CD14-positive monocyte (primary cell): Measurements from ENCODE around the gene LRRC4. TPM values are rescaled to one million over a fixed set of nuclear protein-coding genes. Genes with fewer than 3 reads are reported as not detected.
A peak's percentile ranks its signal among the peaks of the same experiment; 100 is the strongest.

ENCODE experiments used
- DNase-seq, 3 donors: peaks; one replicate each; pipeline ENCODE4 v3.0.0-alpha.2; 2011 to 2022
- H2AFZ ChIP-seq: 2 replicates; pipeline ENCODE4 v1.6.0; 2012; ENCODE audit warnings: mild to moderate bottlenecking, low read depth, low read length, inconsistent platforms; ENCODE audit not compliant: insufficient read depth, poor library complexity, severe bottlenecking
- H3K27ac ChIP-seq, 2 donors: 1 replicate in 1 of 2; 2 replicates in 1 of 2; pipeline ENCODE4 v1.5.1; 2012 to 2013; ENCODE audit warnings: low read length in 2 of 2, control low read depth in 1 of 2, inconsistent platforms in 1 of 2, low read depth in 1 of 2, mild to moderate bottlenecking in 1 of 2
- H3K27me3 ChIP-seq, 2 donors: one replicate each; pipeline versions ENCODE4 v1.6.0 to v1.6.1; 2011 to 2013; ENCODE audit warnings: low read length in 2 of 2; ENCODE audit not compliant: control insufficient read depth in 2 of 2, insufficient read depth in 2 of 2
- H3K36me3 ChIP-seq, 2 donors: replicated peaks in 1 of 2; 1 replicate in 1 of 2; 2 replicates in 1 of 2; pipeline versions ENCODE4 v1.5.1 to v1.6.1; 2012 to 2013; ENCODE audit warnings: low read length in 2 of 2, control low read depth in 1 of 2, inconsistent platforms in 1 of 2, mild to moderate bottlenecking in 1 of 2; ENCODE audit not compliant: insufficient read depth in 2 of 2, control insufficient read depth in 1 of 2
- H3K4me1 ChIP-seq, 2 donors: 1 replicate in 1 of 2; 2 replicates in 1 of 2; pipeline versions ENCODE4 v1.5.1 to v1.6.1; 2012 to 2013; ENCODE audit warnings: low read length in 2 of 2, control low read depth in 1 of 2, inconsistent platforms in 1 of 2, mild to moderate bottlenecking in 1 of 2, moderate library complexity in 1 of 2; ENCODE audit not compliant: insufficient read depth in 2 of 2, control insufficient read depth in 1 of 2
- H3K4me2 ChIP-seq: replicated peaks from 2 replicates; pipeline ENCODE3; 2012; ENCODE audit warnings: low read length, moderate library complexity, mild to moderate bottlenecking; ENCODE audit not compliant: poor library complexity, severe bottlenecking; ENCODE audit errors: extremely low read depth
- H3K4me3 ChIP-seq, 3 experiments: fragments of 200-600 bp in 1 of 3; sonication (generic) in 1 of 3; replicated peaks in 1 of 3; 1 replicate in 2 of 3; 2 replicates in 1 of 3; pipeline ENCODE4 v1.5.1; 2011 to 2013; ENCODE audit warnings: low read length in 3 of 3, mild to moderate bottlenecking in 3 of 3, control low read depth in 2 of 3, low read depth in 2 of 3, inconsistent platforms in 1 of 3, moderate library complexity in 1 of 3
- H3K79me2 ChIP-seq: 2 replicates; pipeline ENCODE4 v1.6.0; 2012; ENCODE audit warnings: mild to moderate bottlenecking, control low read depth, inconsistent platforms, low read length, moderate library complexity; ENCODE audit not compliant: insufficient read depth
- H3K9ac ChIP-seq: 2 replicates; pipeline ENCODE4 v1.6.0; 2017; ENCODE audit warnings: low read length, mild to moderate bottlenecking; ENCODE audit not compliant: insufficient read depth, poor library complexity, severe bottlenecking
- H3K9me3 ChIP-seq, 2 donors: replicated peaks in 1 of 2; 1 replicate in 1 of 2; 2 replicates in 1 of 2; pipeline versions ENCODE4 v1.5.1 to v1.6.1; 2012 to 2013; ENCODE audit warnings: low read length in 2 of 2, control low read depth in 1 of 2; ENCODE audit not compliant: control insufficient read depth in 1 of 2, insufficient read depth in 1 of 2
- H4K20me1 ChIP-seq: 2 replicates; pipeline ENCODE4 v1.6.0; 2012; ENCODE audit warnings: mild to moderate bottlenecking, low read length, control low read depth, moderate library complexity; ENCODE audit not compliant: insufficient read depth
- H3K27ac Mint-ChIP-seq, 7 donors: one replicate each; pipeline ENCODE4 v1.8.0; 2020; ENCODE audit warnings: mild to moderate bottlenecking in 7 of 7, mixed read lengths in 7 of 7, moderate library complexity in 6 of 7, inconsistent platforms in 2 of 7
- H3K27me3 Mint-ChIP-seq, 3 donors: one replicate each; pipeline ENCODE4 v1.8.0; 2021 to 2022; ENCODE audit warnings: low read depth in 3 of 3, mild to moderate bottlenecking in 3 of 3, mixed read lengths in 3 of 3, moderate library complexity in 3 of 3, inconsistent platforms in 1 of 3
- H3K36me3 Mint-ChIP-seq, 2 donors: one replicate each; pipeline ENCODE4 v1.8.0; 2020; ENCODE audit warnings: mixed read lengths in 2 of 2, inconsistent platforms in 1 of 2, mild to moderate bottlenecking in 1 of 2
- H3K4me1 Mint-ChIP-seq: one replicate; pipeline ENCODE4 v1.8.0; 2020; ENCODE audit warnings: mild to moderate bottlenecking, mixed read lengths
- H3K4me3 Mint-ChIP-seq, 2 donors: one replicate each; pipeline ENCODE4 v1.8.0; 2020; ENCODE audit warnings: mild to moderate bottlenecking in 2 of 2, mixed read lengths in 2 of 2, moderate library complexity in 1 of 2
- H3K9me3 Mint-ChIP-seq, 7 donors: one replicate each; pipeline ENCODE4 v1.8.0; 2020 to 2022; ENCODE audit warnings: mixed read lengths in 7 of 7, mild to moderate bottlenecking in 6 of 7, moderate library complexity in 6 of 7, inconsistent platforms in 2 of 7
- WGBS: methylation state at CpG from one replicate; pipeline ENCODE4 v1.1.5; 2013; ENCODE audit warnings: missing lambda C conversion rate; ENCODE audit not compliant: insufficient coverage; 5-methylcytosine and 5-hydroxymethylcytosine counted together
- intact Hi-C, 2 donors: fragments of 100-400 bp; cut with micrococcal nuclease; formaldehyde crosslinking; loops; one replicate each; pipeline versions ENCODE4 v1.15.0 to v1.15.1; 2023
- polyA plus RNA-seq, 3 donors: library from polyadenylated mRNA; depleted of rRNA in 1 of 3; unstranded in 2 of 3; stranded (reverse) in 1 of 3; fragments of 300-500 nt in 2 of 3; fragments of >200 nt in 1 of 3; fragmentation: Illumina TruSeq in 2 of 3; gene quantifications; 1 replicate in 2 of 3; 2 replicates in 1 of 3; pipeline ENCODE4 v1.2.3, GENCODE V29; 2012 to 2021
- TF ChIP-seq, protein P1 (sequence below): fragments of 200-600 bp; IDR thresholded peaks from one replicate; pipeline ENCODE4 v1.8.0; 2022; ENCODE audit warnings: antibody characterized with exemption, mild to moderate bottlenecking

The LRRC4 gene
- polyA plus RNA-seq, 3 donors = 0.12 to 3.3 (median 0.91) TPM

DNA sequence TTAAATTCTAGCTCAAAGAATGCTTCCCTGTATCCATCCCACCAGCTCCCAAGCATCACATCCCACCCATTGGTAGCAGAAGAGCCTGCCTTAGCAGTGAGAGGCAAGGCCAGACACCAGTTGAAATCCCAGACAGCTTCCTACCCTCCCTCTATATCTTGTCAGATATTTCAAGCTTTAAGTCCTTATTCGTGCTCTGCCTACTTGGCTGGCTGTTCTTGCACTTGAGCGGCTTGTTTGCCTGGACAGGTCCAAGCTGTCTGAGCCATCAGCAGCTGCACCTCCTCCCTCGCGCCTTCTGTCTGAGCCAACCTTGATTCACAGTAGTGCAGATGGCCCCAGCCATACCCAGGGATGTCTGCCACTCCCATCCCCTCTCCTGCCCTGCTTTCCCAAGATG, 16.4 kb downstream of the LRRC4 start:
- Histone ChIP-seq H4K20me1 (peaks cover 70% of the 10 kb centered on the region), H3K4me2 (no peak overlapping the region)
- H3K36me3 Mint-ChIP-seq = peaks cover 46 to 79% of the 10 kb centered on the region in 2 donors

DNA sequence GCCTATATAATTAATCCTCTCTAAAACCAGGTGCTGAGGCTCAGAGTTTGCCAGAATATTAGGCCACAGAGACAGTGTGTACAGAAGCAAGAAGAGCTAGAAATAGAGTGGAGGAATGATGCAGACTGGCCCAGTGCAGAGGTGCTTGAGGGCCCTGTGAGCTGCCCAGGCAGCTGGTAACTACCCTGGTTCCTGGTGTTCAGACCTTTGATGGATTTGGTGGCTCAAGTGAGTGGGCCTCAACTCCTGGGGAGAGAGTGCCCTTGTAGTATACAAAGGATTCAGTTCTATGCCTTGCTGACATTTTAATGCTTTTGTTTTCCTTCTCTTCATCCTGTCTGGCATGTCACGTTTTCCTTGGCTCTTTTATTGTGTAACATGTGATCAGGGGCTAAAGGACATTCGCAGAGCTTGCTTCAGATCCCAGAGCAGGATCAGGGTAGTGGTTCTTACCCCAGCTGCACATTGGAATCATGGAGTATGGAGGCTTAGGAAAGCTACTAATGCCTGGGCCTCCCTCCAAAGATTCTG, 20.0 kb downstream of the LRRC4 start:
- DNase-seq = no peak
- Histone ChIP-seq H4K20me1 (peaks cover 55% of the 10 kb centered on the region), H3K4me1 (no peaks in the 10 kb centered on the region), H2AFZ (no peak overlapping the region), H3K4me3 (no peak overlapping the region), H3K27ac (no peak overlapping the region), H3K9me3 (no peaks in the 10 kb centered on the region), H3K27me3 (no peaks in the 10 kb centered on the region), H3K36me3 (peaks cover 27 to 92% of the 10 kb centered on the region in 2 donors), H3K79me2 (no peaks in the 10 kb centered on the region), H3K4me2 (no peak overlapping the region), H3K9ac (no peak overlapping the region)
- Mint-ChIP-seq H3K27me3 (peaks cover 0 to 2% (median 0%) of the 10 kb centered on the region in 3 donors), H3K9me3 (no peaks in the 10 kb centered on the region), H3K36me3 (peaks cover 56 to 76% of the 10 kb centered on the region in 2 donors), H3K4me1 (peaks cover 5% of the 10 kb centered on the region), H3K4me3 (no peak overlapping the region), H3K27ac (peak overlapping the region in 2 of 7 donors; percentile 22 to 57)
- intact Hi-C loops = no loop called here
- TF ChIP-seq, protein P1, sequence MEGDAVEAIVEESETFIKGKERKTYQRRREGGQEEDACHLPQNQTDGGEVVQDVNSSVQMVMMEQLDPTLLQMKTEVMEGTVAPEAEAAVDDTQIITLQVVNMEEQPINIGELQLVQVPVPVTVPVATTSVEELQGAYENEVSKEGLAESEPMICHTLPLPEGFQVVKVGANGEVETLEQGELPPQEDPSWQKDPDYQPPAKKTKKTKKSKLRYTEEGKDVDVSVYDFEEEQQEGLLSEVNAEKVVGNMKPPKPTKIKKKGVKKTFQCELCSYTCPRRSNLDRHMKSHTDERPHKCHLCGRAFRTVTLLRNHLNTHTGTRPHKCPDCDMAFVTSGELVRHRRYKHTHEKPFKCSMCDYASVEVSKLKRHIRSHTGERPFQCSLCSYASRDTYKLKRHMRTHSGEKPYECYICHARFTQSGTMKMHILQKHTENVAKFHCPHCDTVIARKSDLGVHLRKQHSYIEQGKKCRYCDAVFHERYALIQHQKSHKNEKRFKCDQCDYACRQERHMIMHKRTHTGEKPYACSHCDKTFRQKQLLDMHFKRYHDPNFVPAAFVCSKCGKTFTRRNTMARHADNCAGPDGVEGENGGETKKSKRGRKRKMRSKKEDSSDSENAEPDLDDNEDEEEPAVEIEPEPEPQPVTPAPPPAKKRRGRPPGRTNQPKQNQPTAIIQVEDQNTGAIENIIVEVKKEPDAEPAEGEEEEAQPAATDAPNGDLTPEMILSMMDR = no peak
- no CpG with 5 or more reads among the region's 2 CpGs for WGBS

More for the DNA sequence above, 16.4 kb downstream of the LRRC4 start:
- no peak for DNase-seq
- H3K9me3 ChIP-seq = no peaks in the 10 kb centered on the region
- peaks cover 20% of the 10 kb centered on the region for H3K4me1 Mint-ChIP-seq
- WGBS = 100% methylated on average over 2 of the region's 4 CpGs
- no peak overlapping the region for H3K27ac ChIP-seq
- H3K27me3 ChIP-seq = no peaks in the 10 kb centered on the region
- H3K4me1 ChIP-seq = peaks cover 0 to 3% of the 10 kb centered on the region in 2 donors
- no peak overlapping the region for H3K4me3 Mint-ChIP-seq
- no peaks in the 10 kb centered on the region for H3K9me3 Mint-ChIP-seq
- H2AFZ ChIP-seq = no peak overlapping the region
- no peak overlapping the region for H3K4me3 ChIP-seq
- no peaks in the 10 kb centered on the region for H3K79me2 ChIP-seq
- H3K27me3 Mint-ChIP-seq = no peaks in the 10 kb centered on the region
- no peak overlapping the region for H3K9ac ChIP-seq
- intact Hi-C loops = no loop called here
- TF ChIP-seq, protein P1 = no peak
- no peak overlapping the region for H3K27ac Mint-ChIP-seq
- H3K36me3 ChIP-seq = peaks cover 25 to 83% of the 10 kb centered on the region in 2 donors
